ENCODE measurements around the gene CXCL14.

DNA sequence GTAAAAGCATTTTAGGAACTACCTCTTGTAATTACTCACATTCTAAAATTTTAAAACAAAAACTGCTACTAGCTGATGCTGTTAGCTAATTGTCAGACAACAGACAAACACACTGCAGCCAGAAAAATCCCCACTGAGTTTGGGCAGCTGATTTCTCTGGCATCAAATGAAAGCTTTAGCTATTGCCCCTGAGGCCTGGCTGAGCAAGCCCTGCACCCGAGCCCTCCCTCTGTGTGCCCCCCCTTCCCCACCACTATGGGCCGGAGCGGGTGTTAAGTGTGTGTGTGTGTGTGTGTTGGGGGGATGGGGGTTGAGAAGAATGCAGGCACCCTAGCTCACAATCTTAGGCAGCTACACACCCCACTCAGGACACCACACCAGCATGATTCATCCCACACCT lies 45.5 kb downstream of the CXCL14 start:
- TF ChIP-seq, protein P1, sequence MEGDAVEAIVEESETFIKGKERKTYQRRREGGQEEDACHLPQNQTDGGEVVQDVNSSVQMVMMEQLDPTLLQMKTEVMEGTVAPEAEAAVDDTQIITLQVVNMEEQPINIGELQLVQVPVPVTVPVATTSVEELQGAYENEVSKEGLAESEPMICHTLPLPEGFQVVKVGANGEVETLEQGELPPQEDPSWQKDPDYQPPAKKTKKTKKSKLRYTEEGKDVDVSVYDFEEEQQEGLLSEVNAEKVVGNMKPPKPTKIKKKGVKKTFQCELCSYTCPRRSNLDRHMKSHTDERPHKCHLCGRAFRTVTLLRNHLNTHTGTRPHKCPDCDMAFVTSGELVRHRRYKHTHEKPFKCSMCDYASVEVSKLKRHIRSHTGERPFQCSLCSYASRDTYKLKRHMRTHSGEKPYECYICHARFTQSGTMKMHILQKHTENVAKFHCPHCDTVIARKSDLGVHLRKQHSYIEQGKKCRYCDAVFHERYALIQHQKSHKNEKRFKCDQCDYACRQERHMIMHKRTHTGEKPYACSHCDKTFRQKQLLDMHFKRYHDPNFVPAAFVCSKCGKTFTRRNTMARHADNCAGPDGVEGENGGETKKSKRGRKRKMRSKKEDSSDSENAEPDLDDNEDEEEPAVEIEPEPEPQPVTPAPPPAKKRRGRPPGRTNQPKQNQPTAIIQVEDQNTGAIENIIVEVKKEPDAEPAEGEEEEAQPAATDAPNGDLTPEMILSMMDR (IDR thresholded peaks at IDR 0.05) = no peak
- TF ChIP-seq POLR2A (IDR thresholded peaks at IDR 0.05) = no peak
